Iris pigment epithelial cell (primary cell): Measurements from ENCODE around the gene CCDC141.
A peak's percentile ranks its signal among the peaks of the same experiment; 100 is the strongest.

Experiments
- DNase-seq: peaks from one replicate; pipeline ENCODE4 v3.0.0-alpha.2; 2011; ENCODE audit warnings: low read depth

The CCDC141 gene

GRCh38 chr2:178827739-178828485 lies 222.0 kb downstream of the CCDC141 start:
- DNase-seq = no peak

GRCh38 chr2:178827111-178827510 lies 222.8 kb downstream of the CCDC141 start:
- no peak for DNase-seq

GRCh38 chr2:178825183-178825582 lies 224.8 kb downstream of the CCDC141 start:
- peak; percentile 78 for DNase-seq

- DNase-seq = no peak
These were observed 225.8 kb downstream of the CCDC141 start for GRCh38 chr2:178824181-178824580.

- DNase-seq = peak; percentile 12
These were observed 229.9 kb downstream of the CCDC141 start for GRCh38 chr2:178819992-178820391.

GRCh38 chr2:178819147-178819875 lies 230.6 kb downstream of the CCDC141 start:
- peak; percentile 15 for DNase-seq

- DNase-seq = no peak
These were observed 238.0 kb downstream of the CCDC141 start for GRCh38 chr2:178811901-178812300.

GRCh38 chr2:178811045-178811444 lies 238.9 kb downstream of the CCDC141 start:
- DNase-seq = no peak

GRCh38 chr2:178810422-178810821 lies 239.5 kb downstream of the CCDC141 start:
- no peak for DNase-seq

GRCh38 chr2:178807227-178808008 lies 242.5 kb downstream of the CCDC141 start, which contains the start of gene TTN:
TTN (minus strand) TSS chr2:178807423; CDS start chr2:178804642, 2,781 bp downstream.
- DNase-seq = no peak

- DNase-seq = no peak
These were observed 243.4 kb downstream of the CCDC141 start for GRCh38 chr2:178806543-178806942.

GRCh38 chr2:178805457-178805856 lies 244.5 kb downstream of the CCDC141 start:
- no peak for DNase-seq

GRCh38 chr2:178804791-178805190 lies 245.1 kb downstream of the CCDC141 start:
- peak; percentile 42 for DNase-seq

GRCh38 chr2:178800510-178800909 lies 249.4 kb downstream of the CCDC141 start:
- DNase-seq = no peak

GRCh38 chr2:178799305-178799704 lies 250.6 kb downstream of the CCDC141 start:
- no peak for DNase-seq

- DNase-seq = peak; percentile 49
These were observed 253.8 kb downstream of the CCDC141 start for GRCh38 chr2:178796079-178796677.

GRCh38 chr2:178787934-178788333 lies 262.0 kb downstream of the CCDC141 start:
- DNase-seq = no peak

GRCh38 chr2:178787155-178787554 lies 262.8 kb downstream of the CCDC141 start:
- DNase-seq = no peak

GRCh38 chr2:178783889-178784288 lies 266.0 kb downstream of the CCDC141 start:
- no peak for DNase-seq

- DNase-seq = no peak
These were observed 267.7 kb downstream of the CCDC141 start for GRCh38 chr2:178782236-178782635.
